ENCODE measurements around the gene NNAT. TPM values are rescaled to one million over a fixed set of nuclear protein-coding genes. Genes with fewer than 3 reads are reported as not detected.
"Not testable (repeated sequence)": the region's sequence is repeated elsewhere in the genome, so short reads cannot be mapped to it uniquely, and the experiment has no call there.

Gene NNAT, protein sequence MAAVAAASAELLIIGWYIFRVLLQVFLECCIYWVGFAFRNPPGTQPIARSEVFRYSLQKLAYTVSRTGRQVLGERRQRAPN
- total RNA-seq = not detected in 2 replicates

DNA sequence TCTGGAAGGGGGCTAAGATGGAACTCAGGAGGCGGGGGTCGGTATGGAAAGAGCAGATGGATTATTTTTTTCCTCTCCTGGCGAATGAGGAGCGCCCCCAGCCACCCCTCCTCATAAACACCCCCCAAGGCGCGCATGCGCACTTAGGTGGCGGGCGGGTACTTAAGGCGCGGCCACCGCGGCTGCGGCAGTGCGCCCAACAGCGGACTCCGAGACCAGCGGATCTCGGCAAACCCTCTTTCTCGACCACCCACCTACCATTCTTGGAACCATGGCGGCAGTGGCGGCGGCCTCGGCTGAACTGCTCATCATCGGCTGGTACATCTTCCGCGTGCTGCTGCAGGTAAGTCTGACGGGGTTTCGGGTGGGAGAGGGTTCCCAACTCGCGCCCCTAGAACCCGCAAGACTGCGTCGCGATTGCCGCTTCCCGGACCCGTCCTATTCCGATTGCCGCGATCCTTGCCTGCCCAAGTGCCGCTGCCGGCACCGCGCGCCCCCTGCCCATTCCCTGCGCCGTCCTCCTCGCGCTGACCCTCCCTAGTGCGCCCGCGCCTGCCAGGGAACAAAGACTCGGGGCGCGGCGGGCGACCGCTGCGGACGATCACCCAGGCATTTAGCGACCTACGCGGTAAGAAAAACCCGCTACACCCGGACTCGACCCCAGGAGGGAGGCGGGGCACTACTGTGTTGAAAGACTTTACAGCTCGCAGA, at the start of gene NNAT:
Gene NNAT, plus strand, starts transcription at position 190 of the 711 bp plus-strand sequence. Its CDS starts 82 bp downstream, at position 272.
- intact Hi-C loops (cut with micrococcal nuclease) = no loop called here

DNA sequence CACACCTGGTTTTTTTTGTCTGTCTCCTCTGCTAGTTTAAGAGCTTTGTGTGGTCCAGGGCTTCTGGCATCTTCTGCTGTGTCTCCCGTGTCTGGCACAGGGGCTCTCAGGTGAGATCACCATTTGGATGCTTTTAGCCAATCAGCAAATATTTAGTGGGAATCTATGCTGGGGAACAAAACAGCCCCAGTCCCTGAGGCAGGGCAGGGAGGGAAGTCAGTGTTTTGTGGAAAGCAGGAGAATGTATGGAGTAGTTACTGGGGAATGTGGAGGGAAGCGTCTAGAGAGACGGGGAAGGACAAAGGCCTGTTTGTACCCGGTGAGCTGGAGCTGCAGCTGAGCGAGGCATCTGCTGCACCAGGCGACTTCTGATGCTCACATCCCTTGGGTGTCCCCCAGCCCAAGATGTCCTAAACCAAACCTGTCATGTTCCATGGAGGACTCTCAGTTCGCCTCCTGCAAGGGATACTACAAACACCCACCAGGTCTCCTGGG, 49.3 kb upstream of the NNAT start:
- intact Hi-C loops (cut with micrococcal nuclease) = no loop called here

DNA sequence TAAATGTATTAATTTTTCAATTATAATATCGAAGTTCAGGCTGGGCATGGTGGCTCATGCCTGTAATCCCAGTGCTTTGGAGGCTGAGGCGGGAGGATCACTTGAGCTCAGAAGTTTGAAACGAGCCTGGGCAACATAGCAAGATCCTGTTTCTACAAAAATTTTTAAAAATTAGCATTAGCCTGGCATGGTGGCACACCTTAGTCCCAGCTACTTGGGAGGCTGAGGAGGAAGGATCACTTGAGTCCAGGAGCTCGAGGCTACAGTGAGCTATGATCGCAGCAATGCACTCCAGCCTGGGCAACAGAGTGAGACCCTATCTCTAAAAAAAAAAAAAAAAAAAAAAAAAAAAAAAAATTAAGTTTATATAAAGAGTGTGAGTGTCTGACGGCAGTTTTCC, 48.6 kb upstream of the NNAT start:
- intact Hi-C loops (cut with micrococcal nuclease) = not testable (repeated sequence)

DNA sequence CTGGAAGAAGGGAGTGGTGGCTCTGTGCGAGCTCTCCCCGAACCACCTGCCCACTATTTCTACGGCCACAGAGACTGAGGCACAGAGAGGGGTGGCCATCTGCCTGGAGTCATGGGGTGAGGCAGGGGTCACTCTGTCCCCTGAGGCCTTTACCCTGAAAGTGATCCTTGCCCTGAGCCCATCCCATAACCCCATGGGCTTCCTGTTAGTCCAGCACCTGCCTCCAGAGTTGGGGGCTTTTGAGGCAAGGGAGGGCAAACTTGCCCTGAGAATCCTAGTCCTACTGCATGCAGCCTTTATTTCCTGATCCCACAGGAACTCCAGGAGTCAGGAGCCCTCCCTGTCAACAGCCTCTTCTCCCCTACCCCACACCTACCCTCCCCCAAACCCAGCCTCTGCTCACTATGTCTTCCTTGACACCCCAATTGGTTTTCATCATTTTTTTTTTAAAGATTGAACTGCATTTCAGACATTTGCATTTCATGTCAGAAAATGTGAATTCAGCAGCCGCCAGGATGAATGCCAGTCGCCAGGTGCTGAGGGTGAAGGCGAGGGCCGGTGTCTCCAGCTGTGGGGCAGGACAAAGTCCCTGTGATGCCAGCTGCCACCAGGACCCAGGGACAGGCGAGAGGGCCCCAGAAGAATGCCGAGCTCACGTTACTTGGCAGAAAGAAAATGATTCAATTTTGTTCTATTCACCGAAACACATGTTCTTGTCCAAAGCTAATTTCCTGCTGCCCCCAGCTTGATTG, 47.6 kb upstream of the NNAT start:
- intact Hi-C loops (cut with micrococcal nuclease) = no loop called here

DNA sequence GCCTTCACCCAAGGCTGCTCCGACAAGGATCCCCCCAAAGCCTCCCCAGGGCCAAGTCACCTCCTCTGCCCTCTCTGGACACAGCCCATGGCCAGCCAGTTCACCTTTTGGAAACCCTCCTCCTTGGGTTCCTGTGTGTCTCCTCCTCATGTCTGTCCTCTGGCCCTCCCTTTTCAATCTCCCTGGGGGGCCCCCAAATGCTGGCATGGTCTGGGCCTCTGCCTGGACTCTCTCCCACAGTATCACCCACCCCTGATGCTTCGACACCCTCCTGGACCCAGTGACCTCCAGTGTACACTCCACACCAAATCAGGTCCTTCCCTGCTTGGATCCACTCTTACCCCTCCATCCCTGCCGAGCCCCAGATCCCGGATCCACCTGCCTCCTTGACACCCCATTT, 46.7 kb upstream of the NNAT start:
- intact Hi-C loops (cut with micrococcal nuclease) = no loop called here

DNA sequence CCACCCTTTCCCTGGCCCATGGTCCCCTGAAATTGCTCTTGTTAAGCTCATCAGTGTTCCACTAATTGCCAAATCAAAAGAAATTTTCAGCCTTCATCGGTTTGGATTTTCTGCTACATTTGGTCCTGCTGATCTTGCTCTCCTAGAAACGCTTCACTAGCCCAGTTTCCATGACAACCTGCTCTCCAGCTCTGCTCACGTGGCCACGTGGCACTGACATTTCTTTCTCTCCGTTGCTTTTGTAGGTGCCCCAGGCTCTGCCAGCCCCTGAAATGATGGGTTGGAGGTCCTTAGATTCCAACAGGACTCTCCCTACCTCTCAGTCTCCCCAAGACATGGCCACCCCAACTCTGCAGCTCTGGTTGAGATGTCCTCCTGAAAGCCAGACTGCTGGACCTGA, 45.8 kb upstream of the NNAT start:
- intact Hi-C loops (cut with micrococcal nuclease) = no loop called here

DNA sequence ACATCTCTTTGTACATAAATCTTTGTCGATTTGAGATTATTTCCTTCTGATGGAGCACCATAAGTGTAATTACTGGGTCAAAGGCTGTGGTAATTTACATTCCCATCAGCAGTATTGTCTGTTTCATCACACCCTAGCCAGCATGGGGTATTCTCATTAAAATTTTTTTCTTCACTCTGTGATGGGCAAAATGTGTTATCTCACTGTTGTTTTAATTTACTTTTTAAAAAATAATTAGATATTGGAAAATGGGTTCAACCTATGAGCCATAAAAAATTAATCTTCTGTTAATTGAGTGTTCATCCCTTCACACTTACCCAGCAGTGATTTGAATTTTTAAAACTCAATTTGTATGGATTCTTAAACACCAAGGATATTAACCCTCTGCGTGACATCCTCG, 44.0 kb upstream of the NNAT start:
- intact Hi-C loops (cut with micrococcal nuclease) = no loop called here

DNA sequence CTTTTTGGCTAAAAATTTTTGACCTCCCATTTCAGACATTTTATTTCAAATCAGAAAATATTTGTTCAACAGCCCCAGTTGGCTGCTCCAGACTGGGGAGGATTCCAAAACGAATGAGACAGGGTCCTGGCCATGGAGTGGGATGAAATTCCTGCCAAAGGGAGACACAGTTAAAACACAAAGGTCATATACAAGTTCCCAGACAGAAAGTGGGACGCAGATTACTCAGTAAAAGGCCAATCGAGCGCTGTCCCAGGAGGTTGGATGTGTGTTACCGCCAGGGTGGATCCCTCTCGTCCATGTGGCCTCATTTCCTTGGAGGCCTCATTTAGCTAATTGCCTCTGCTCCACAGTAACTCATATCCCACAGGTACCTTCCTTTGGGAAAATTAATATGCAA, 41.8 kb upstream of the NNAT start:
- intact Hi-C loops (cut with micrococcal nuclease) = no loop called here

DNA sequence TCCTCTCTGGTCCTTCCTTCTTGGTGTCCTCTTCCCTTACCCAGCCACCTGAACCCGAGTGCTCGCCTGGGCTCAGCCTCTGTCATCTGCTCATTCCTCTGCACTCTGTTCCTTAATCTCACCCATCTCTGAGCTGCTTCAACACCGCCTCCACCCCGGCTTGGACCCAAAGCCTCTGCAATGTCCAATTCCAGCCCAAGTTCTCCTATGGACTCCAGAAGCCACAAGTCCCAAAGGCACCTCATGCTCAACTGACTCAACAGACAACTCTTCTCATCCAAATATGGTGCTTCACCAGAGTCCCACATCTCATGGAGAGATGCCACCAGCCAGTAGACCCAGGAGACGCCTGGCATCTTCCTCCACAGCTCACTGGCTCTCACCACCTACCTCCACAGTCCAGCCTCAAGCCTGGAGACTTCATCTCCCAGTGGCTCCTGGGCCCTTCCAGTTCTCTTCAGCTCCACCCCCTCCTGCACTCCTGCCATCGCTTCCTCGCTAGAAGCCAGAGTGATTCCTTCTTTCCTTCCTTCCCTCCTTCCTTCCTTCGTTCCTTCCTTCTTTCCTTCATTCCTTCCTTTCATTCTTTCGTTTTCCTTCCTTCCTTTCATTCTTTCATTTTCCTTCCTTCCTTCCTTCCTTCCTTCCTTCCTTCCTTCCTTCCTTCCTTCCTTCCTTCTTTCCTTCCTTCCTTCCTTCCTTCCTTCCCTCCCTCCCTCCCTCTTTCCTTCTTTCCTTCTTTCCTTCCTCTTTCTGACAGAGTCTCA, 40.9 kb upstream of the NNAT start:
- intact Hi-C loops (cut with micrococcal nuclease) = no loop called here

DNA sequence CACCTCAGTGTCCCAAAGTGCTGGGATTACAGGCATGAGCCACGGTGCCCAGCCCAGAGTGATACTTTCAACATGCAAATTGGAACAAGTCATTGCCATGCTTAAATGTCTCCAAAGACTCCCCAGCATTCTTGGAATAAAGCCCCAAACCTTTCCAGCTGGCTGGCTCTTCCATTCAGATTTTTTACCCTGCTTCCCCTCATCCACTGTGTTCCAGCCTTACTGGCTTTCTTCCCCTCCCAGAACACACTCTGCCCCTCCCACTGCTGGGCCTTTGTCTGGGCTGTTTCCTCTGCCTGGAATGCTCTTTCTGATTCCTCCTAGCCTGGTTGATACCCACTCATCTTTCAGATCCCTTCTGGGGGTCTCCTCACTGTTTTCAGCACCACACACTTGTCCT, 40.1 kb upstream of the NNAT start:
- intact Hi-C loops (cut with micrococcal nuclease) = no loop called here

DNA sequence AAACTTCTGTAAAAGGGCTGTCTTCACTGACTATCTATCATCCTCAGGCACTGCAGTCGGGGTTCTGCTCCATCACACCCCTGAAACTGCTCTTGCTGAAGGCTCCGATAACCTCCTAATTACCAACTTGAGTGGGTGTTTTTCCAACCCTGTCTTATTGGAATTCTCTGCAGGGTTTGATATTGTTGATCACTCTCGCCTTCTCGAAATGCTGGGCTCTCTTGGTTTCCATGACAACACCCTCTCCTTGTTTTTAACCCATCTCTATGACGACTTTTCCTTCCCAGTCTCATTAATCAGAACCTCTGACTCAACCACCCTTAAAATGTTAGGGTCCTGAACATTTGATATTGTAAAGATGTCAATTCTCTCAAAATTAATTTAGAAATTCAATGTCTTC, 39.4 kb upstream of the NNAT start:
- intact Hi-C loops (cut with micrococcal nuclease) = no loop called here

DNA sequence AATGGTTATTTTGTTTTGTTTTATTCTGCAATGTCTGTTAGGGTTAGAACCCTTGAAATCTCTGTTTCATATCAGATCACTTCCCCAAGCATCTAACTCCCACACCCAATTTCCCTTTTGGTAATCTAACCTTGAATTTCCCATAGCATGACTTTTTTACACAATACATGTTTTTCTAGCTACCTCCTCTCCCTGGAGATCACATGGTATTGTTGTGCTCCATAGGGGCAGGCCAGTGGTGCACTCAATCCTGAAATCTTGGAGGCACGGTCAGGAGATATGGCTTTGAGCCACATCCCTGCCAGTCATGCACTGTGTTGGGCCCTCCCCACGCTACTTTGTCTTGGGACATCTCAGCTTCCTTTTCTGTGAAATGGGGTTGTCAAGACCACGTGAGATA, 36.7 kb upstream of the NNAT start:
- intact Hi-C loops (cut with micrococcal nuclease) = no loop called here

DNA sequence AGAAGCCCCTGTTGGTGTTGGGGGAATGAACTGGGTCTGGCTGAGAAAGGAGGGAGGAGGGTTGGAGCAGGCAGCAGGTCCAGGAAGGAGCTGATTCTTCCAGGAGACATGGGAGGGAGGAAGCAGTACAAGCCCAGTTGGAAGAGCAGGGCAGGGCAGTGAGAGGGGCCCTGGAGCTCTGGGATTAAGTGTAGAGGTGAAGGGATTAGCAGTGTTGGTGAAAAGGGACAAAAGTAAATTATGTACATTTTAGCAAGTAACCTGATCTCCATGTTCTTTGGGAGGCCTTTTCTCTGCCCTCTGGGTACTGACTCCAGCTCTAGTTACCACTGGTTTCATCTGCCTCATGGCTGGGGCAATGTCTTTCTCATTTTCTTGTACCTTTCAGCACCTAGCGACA, 34.8 kb upstream of the NNAT start:
- intact Hi-C loops (cut with micrococcal nuclease) = not testable (repeated sequence)

DNA sequence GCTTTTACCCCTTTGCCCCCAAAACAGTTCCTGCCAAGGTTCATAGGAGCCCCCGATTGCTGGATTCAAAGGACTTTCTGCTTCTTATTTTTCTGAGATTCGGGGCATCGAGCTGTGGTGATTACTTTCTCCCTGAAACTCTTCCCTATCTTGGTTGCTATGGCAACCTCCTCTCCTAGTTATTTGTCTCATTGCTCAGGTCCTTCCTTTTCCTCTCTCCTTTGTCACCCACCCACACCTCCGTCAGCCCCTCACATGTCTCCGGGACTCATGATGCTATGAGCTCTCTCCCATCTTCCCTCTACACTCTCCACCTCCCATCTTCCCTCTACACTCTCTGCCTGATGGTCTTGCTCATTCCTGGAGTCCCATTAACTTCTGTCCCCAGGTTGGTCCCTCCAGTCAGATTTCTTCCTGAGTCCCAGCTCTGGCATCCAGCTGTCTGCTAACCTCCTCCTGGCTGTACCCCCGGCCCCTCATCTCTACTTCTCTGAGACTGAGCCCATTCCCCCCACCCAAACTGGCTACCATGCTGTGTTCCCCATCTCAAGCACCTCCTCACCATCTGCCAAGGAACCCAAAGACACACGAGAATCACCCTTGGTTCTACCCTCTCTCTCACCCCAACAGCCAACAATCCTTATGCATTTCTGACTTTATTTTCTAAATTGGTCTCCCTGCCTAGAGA, 30.2 kb upstream of the NNAT start:
- intact Hi-C loops (cut with micrococcal nuclease) = no loop called here

DNA sequence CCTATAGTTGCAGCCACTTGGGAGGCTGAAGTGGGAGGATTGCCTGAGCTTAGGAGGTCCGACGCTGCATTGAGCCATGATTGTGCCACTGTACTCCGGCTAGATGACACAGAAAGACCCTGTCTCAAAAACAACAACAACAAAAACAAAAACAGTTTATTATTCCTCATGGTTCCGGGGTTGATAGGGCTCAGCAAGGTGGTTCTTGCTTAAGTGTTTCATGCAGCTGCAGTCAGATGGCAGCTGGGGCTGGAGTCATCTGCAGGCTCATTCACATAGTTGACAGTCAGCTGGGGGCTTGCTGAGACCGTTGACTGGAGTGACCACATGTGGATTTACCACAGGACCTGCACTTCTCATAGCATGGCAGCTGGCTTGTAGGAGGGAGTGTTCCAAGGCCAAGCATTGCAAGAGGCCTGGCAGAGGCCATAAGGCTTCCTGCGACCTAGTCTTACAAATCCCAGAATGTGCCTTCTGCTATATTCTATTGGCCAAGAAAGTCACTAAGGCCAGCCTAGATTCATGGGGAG, 28.9 kb upstream of the NNAT start:
- intact Hi-C loops (cut with micrococcal nuclease) = no loop called here

DNA sequence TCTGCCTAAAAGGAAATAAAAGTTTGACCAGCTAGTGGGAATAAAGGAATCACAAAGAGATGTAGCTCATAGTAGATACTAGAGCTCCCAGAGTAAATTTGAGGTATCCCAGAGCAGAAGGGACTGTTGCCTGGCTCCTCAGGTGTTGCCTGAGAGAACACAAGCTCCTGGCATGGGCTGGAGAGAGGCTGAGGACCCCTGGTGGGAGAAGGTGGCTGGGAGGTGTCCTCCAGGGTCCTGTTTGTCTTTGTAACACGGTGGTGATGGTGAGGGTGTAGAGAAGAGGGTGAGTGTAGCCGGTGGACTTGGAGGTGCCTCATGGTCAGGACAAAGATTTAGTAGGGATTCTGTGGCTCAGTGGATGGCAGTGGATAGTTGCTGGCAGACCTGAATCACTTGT, 28.1 kb upstream of the NNAT start:
- intact Hi-C loops (cut with micrococcal nuclease) = no loop called here

DNA sequence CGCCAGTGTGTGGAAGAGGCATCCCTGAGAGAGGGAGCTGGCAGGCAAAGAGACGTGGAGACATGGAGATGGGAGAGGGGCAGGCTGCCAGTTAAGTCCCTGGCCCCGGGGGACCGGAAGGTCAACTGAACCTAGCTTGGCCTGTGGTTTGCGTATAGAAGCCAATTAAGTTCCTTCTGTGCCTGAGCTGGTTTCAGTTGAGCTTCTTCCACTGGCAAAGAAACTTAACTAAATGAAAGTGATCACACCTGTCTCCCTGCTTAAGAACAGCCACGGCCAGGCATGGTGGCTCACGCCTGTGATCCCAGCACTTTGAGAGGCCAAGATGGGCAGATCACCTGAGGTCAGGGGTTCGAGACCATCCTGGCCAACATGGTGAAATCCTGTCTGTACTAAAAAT, 26.7 kb upstream of the NNAT start:
- intact Hi-C loops (cut with micrococcal nuclease) = no loop called here

DNA sequence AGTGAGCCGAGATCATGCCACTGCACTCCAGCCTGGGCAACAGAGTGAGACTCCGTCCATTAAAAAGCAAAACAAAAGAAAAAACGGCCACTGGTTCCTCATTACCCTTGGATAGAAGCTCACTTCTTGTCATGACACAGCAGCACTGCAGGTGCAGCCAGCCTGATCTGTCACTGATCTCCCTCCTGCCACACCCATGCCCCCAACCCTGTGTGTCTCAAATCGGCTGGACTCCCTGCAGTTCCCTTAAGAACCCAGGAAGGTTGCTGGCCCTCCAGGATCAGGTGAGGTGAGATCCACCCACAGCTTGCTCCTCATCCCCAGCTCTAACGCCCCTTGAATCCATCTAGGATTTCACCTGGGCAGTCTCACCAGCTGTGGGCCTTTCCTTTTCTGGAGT, 26.3 kb upstream of the NNAT start:
- intact Hi-C loops (cut with micrococcal nuclease) = no loop called here

DNA sequence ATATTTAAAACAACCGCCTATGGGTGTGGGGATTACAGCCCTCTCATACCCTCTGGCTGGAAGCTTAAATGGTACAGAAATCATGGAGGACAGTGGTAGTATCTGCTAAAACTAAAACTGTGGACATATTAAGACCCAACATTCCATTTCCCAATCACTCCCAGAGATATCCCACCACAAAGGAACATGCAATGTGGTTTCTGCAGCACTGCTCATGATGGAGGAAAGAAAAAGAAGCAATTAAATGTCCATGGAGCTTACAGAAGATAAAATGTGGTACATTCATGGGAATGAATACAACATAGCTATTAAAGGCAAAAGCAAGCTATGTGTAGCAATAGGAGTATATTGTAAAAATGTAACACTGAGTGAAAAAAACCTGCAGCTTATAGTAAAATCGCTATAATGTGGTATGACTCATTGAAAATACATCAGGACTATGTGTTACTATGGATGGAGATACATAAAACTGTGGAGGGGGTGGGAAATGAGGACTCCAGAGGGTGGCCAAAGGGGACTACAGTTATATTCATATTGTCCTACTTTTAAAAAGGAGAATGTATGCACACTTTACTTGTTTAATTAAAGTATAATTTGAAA, 22.9 kb upstream of the NNAT start:
- intact Hi-C loops (cut with micrococcal nuclease) = no loop called here

DNA sequence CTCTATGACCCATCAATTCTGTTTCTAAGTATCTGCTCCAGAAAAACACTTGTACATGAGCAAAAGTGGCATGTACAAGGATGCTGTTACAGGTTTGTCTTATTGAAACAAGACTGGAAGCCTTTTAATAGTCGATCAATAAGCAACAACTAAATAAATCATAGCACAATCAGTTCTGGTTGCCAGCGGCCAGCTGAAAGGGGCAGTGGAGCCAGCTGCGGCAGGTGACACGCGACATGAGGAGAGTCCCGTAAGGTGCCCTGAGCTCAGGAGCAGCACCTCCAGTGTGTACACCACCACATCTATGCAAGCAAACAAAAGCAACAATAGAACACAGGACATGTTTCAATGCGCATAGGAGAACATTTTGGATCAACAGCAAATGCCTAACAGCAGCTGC, 20.7 kb upstream of the NNAT start:
- intact Hi-C loops (cut with micrococcal nuclease) = no loop called here

DNA sequence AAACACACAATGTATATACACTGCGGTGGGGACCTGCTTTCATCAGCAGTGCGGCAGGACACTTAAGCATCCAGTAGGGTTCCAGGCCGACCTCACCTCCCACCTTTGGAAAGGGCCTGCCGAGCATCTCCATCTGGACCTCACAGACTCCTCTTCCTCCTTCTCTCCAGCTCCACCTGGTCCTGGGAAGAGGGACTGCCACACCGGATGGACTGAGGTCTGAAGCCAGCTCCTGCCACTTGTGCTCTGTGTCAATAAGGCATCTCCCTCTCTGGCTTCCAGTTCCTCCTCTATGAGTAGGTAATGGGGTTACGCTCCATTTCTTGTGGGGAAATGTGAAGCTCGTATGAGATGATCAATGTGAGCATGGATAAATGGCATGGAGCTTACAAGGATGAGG, 19.1 kb upstream of the NNAT start:
- intact Hi-C loops (cut with micrococcal nuclease) = no loop called here
